ENCODE measurements around the gene PDZD11. TPM values are rescaled to one million over a fixed set of nuclear protein-coding genes. Genes with fewer than 3 reads are reported as not detected.
A peak's percentile ranks its signal among the peaks of the same experiment; 100 is the strongest.

PDZD11 gene
- total RNA-seq, 1 experiment from 2014 or later: 73.0 TPM

DNA sequence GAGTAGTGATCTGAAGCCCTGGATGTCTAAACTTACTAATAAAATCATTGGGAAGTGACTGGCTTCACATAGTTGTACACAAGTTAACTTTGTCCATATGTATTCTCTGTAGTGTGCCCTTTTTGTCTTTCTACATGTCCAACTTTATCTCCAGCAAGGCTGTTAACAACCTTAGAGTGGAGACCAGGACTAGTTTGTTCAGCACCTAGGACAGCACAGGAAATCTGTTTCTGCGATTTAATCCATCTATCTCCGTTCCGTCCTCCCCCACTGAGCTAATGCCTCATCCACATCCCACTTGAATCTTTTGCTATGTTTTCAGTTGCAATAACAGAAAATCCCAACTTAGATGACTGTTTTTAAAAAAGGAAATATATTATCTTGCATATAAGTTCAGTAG, 24.9 kb downstream of the PDZD11 start:
- CTCF ChIA-PET: no interaction called here
- Mint-ChIP-seq H3K4me3 (ENCODE audit: low read depth, unreplicated experiment) (no peak overlapping the region), H3K9me3 (ENCODE audit: low read depth, unreplicated experiment) (no peaks in the 10 kb centered on the region), H3K27me3 (ENCODE audit: unreplicated experiment) (peaks cover 30% of the 10 kb centered on the region), H3K4me1 (ENCODE audit: low read depth, unreplicated experiment) (no peaks in the 10 kb centered on the region), H3K36me3 (ENCODE audit: insufficient read depth, unreplicated experiment) (no peaks in the 10 kb centered on the region), H3K27ac (ENCODE audit: unreplicated experiment) (no peak overlapping the region)
- TF ChIP-seq, protein P1, sequence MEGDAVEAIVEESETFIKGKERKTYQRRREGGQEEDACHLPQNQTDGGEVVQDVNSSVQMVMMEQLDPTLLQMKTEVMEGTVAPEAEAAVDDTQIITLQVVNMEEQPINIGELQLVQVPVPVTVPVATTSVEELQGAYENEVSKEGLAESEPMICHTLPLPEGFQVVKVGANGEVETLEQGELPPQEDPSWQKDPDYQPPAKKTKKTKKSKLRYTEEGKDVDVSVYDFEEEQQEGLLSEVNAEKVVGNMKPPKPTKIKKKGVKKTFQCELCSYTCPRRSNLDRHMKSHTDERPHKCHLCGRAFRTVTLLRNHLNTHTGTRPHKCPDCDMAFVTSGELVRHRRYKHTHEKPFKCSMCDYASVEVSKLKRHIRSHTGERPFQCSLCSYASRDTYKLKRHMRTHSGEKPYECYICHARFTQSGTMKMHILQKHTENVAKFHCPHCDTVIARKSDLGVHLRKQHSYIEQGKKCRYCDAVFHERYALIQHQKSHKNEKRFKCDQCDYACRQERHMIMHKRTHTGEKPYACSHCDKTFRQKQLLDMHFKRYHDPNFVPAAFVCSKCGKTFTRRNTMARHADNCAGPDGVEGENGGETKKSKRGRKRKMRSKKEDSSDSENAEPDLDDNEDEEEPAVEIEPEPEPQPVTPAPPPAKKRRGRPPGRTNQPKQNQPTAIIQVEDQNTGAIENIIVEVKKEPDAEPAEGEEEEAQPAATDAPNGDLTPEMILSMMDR (IDR thresholded peaks at IDR 0.05; ENCODE audit: unreplicated experiment): no peak
- BruUV-seq (replicated peaks): no TSS peak
- intact Hi-C loops (cut with micrococcal nuclease; ENCODE audit: unreplicated experiment): no loop called here
- DNase-seq: no peak

DNA sequence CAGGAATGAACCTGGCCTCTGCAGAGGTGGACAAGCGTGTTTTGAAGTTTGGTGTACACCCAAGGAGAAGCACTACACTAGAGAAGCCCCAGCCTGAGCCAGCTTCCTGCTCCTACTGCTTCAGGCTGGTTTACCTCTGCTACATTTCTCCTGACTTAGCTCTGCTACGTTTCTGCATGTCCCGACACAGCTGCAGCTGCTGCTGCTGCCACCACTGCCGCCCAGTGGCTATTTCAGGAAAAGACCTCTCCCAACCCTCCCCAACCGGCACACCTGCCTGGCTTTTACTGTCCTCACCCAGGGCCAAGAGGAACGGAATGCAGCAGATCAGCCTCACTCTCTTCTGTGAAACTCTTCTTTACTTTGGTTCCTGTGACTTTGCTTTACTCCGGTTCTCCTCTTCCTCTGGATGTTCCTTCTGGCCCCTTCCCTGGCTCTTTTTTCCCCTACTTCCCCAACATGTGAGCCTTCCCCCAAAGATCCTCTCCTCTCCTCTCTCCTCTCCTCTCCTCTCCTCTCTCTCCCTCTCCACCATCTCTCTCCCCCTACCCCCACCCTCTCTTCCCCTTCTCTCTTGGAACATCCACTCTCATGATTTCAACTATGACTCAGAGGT, 26.7 kb downstream of the PDZD11 start:
- H3K27me3 Mint-ChIP-seq (ENCODE audit: unreplicated experiment): peaks cover 15% of the 10 kb centered on the region
- no peak overlapping the region for H3K4me3 Mint-ChIP-seq (ENCODE audit: low read depth, unreplicated experiment)
- intact Hi-C loops (cut with micrococcal nuclease; ENCODE audit: unreplicated experiment): loop anchor here (1.0 kb wide), 1 partner anchor 66 kb away; no protein-coding TSS in a partner anchor
- DNase-seq: peak; percentile 72
- TF ChIP-seq, protein P1 (IDR thresholded peaks at IDR 0.05; ENCODE audit: unreplicated experiment): peak; percentile 31
- CTCF ChIA-PET: interaction anchor here (1.0 kb wide), 1 partner anchor 129 kb away, joined by 3 read pairs; the partner anchor contains the start of gene IGBP1
- no peak overlapping the region for H3K27ac Mint-ChIP-seq (ENCODE audit: unreplicated experiment)
- H3K4me1 Mint-ChIP-seq (ENCODE audit: low read depth, unreplicated experiment): no peaks in the 10 kb centered on the region
- no peaks in the 10 kb centered on the region for H3K36me3 Mint-ChIP-seq (ENCODE audit: insufficient read depth, unreplicated experiment)
- no TSS peak for BruUV-seq (replicated peaks)
- no peaks in the 10 kb centered on the region for H3K9me3 Mint-ChIP-seq (ENCODE audit: low read depth, unreplicated experiment)

DNA sequence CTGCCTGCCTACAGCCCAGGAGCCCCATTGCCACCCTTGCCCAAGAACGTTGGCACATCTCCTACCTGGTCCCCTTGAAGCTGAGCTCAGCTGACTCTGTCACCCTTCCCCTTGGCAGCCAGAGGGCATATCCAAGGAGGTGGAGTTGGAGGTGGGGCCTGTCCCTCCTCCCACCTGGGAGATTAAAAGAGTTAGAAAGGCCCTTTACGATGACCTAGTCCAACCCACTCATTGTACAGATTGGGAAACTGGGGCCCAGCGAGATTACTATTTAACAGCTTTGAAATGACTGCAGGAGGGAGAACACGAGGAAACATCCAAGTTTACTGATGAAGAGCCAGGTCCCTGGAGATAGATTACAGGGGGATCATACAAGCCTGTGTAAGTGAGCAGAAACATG, 29.6 kb downstream of the PDZD11 start, which contains the start of gene P2RY4:
Gene P2RY4 (minus strand): TSS at position 101 of the 400 bp plus-strand sequence. CDS start 580 bp downstream, outside the sequence.
- no peak within 1 kb of the TSS for H3K27ac Mint-ChIP-seq (ENCODE audit: unreplicated experiment)
- no peak within 1 kb of the TSS for H3K4me3 Mint-ChIP-seq (ENCODE audit: low read depth, unreplicated experiment)
- peaks cover 15% of the 10 kb centered on the region for H3K27me3 Mint-ChIP-seq (ENCODE audit: unreplicated experiment)
- H3K9me3 Mint-ChIP-seq (ENCODE audit: low read depth, unreplicated experiment): no peaks in the 10 kb centered on the region
- DNase-seq: no peak
- CTCF ChIA-PET: interaction anchor here (0.5 kb wide), 1 partner anchor 34 kb away, joined by 6 read pairs; no protein-coding TSS in a partner anchor
- intact Hi-C loops (cut with micrococcal nuclease; ENCODE audit: unreplicated experiment): no loop called here
- TF ChIP-seq, protein P1 (IDR thresholded peaks at IDR 0.05; ENCODE audit: unreplicated experiment): no peak
- BruUV-seq (replicated peaks): no TSS peak
- H3K36me3 Mint-ChIP-seq (ENCODE audit: insufficient read depth, unreplicated experiment): no peaks in the 10 kb centered on the region
- peaks cover 17% of the 10 kb centered on the region for H3K4me1 Mint-ChIP-seq (ENCODE audit: low read depth, unreplicated experiment)

DNA sequence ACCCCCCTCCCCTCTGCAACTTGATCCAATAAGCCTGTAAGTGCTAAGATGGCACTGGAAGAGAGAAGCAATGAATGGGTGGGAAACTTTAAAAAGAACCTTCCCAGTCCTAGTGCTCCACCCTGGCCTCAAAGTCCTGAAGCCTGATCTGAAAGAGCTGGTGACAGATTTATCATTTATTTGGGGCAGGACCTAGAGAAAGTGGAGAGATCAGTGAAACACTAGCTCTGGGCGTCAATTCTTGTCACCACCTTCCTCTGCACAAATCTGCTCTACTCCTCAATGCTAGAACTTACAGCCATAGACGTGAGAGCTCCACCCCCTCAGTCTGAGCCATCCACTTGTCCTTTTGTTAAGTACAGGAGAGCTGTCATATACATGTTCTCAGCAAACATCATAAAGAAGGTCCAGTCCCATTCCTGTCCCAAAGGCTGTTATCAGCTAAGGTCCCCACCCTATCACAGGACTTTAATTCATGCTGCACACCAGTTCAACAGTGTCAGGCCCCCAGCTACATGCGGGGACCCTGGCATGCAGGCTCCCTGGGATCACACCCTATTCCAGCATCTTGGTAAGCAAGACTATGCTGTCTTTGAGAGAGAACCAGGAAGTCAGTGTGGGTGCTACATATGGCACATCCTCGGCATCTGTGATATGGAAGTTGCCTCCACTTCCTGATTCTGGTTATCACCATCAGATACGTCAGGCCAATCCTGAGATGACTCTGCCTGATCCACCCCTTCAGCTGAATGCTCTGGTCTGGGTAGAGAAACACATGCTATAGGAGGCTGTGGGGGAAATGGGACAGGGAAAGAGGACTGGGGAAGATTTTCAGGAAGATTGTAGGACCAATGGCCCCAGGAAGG, 32.1 kb downstream of the PDZD11 start:
- no peak overlapping the region for H3K27ac Mint-ChIP-seq (ENCODE audit: unreplicated experiment)
- TF ChIP-seq, protein P1 (IDR thresholded peaks at IDR 0.05; ENCODE audit: unreplicated experiment): no peak
- peaks cover 41% of the 10 kb centered on the region for H3K4me1 Mint-ChIP-seq (ENCODE audit: low read depth, unreplicated experiment)
- no peak for DNase-seq
- H3K4me3 Mint-ChIP-seq (ENCODE audit: low read depth, unreplicated experiment): no peak overlapping the region
- intact Hi-C loops (cut with micrococcal nuclease; ENCODE audit: unreplicated experiment): no loop called here
- CTCF ChIA-PET: no interaction called here
- H3K9me3 Mint-ChIP-seq (ENCODE audit: low read depth, unreplicated experiment): peaks cover 2% of the 10 kb centered on the region
- no peaks in the 10 kb centered on the region for H3K36me3 Mint-ChIP-seq (ENCODE audit: insufficient read depth, unreplicated experiment)
- no peaks in the 10 kb centered on the region for H3K27me3 Mint-ChIP-seq (ENCODE audit: unreplicated experiment)
- no TSS peak for BruUV-seq (replicated peaks)

Data from Calu3 (cell line).